ENCODE measurements around the gene CAMTA1. TPM values are rescaled to one million over a fixed set of nuclear protein-coding genes. Genes with fewer than 3 reads are reported as not detected.

CAMTA1 gene
- total and polyA plus RNA-seq, 8 donors, result 42.8 to 213 (median 118) TPM

GRCh38 chr1:7434566-7434965, 649.3 kb downstream of the CAMTA1 start:
- Histone ChIP-seq H3K9me3 (peaks cover 0 to 10% (median 2%) of the 10 kb centered on the region in 4 donors), H3K27me3 (no peaks in the 10 kb centered on the region), H3K36me3 (no peaks in the 10 kb centered on the region), H3K4me3 (no peak overlapping the region), H3K27ac (no peak overlapping the region), H3K4me1 (no peaks in the 10 kb centered on the region)
- no peak for DNase-seq
- no peak for TF ChIP-seq CTCF (IDR thresholded peaks at IDR 0.05)
- no peak for TF ChIP-seq POLR2A (IDR thresholded peaks at IDR 0.05)
- TF ChIP-seq POLR2AphosphoS5 (IDR thresholded peaks at IDR 0.05), result no peak
- TF ChIP-seq EP300 (IDR thresholded peaks at IDR 0.05), result no peak
- 87 to 96% (median 94%) methylated on average over 5 of the region's 5 CpGs for WGBS, 5 donors
- intact Hi-C loops (cut with DNase I; ENCODE audit: low total_unique reads), result no loop called here

- no peak overlapping the region for H3K4me3 ChIP-seq
- TF ChIP-seq POLR2AphosphoS5 (IDR thresholded peaks at IDR 0.05) (no peak), POLR2A (IDR thresholded peaks at IDR 0.05) (no peak), CTCF (IDR thresholded peaks at IDR 0.05) (no peak), EP300 (IDR thresholded peaks at IDR 0.05) (no peak)
- intact Hi-C loops (cut with DNase I; ENCODE audit: low total_unique reads), result no loop called here
- no peaks in the 10 kb centered on the region for H3K36me3 ChIP-seq
- no peak for DNase-seq
- H3K27ac ChIP-seq, result no peak overlapping the region
- no peaks in the 10 kb centered on the region for H3K4me1 ChIP-seq
- peaks cover 0 to 10% (median 2%) of the 10 kb centered on the region in 4 donors for H3K9me3 ChIP-seq
- WGBS, 5 donors, result 88 to 93% (median 92%) methylated on average over 4 to 14 of the region's 14 CpGs
- no peaks in the 10 kb centered on the region for H3K27me3 ChIP-seq
Observed at GRCh38 chr1:7435276-7436055, 650.2 kb downstream of the CAMTA1 start.

- Histone ChIP-seq H3K36me3 (no peaks in the 10 kb centered on the region), H3K9me3 (peaks cover 0 to 10% (median 2%) of the 10 kb centered on the region in 4 donors), H3K27ac (no peak overlapping the region), H3K4me1 (no peaks in the 10 kb centered on the region), H3K4me3 (no peak overlapping the region), H3K27me3 (no peaks in the 10 kb centered on the region)
- intact Hi-C loops (cut with DNase I; ENCODE audit: low total_unique reads), result no loop called here
- DNase-seq, result no peak
- TF ChIP-seq POLR2A (IDR thresholded peaks at IDR 0.05) (no peak), POLR2AphosphoS5 (IDR thresholded peaks at IDR 0.05) (no peak)
- 76 to 84% (median 79%) methylated on average over 20 of the region's 20 CpGs for WGBS, 5 donors
Observed at GRCh38 chr1:7436056-7437005, 651.1 kb downstream of the CAMTA1 start.

GRCh38 chr1:7437036-7437435, 651.8 kb downstream of the CAMTA1 start:
- no peaks in the 10 kb centered on the region for H3K27me3 ChIP-seq

More at GRCh38 chr1:7437036-7437435, 651.8 kb downstream of the CAMTA1 start:
- 72 to 100% (median 91%) methylated on average over 5 to 9 of the region's 9 CpGs for WGBS, 5 donors
- no peak for DNase-seq
- intact Hi-C loops (cut with DNase I; ENCODE audit: low total_unique reads), result no loop called here
- TF ChIP-seq EP300 (IDR thresholded peaks at IDR 0.05) (no peak), POLR2A (IDR thresholded peaks at IDR 0.05) (no peak), CTCF (IDR thresholded peaks at IDR 0.05) (no peak), POLR2AphosphoS5 (IDR thresholded peaks at IDR 0.05) (no peak)
- Histone ChIP-seq H3K9me3 (peaks cover 0 to 10% (median 2%) of the 10 kb centered on the region in 4 donors), H3K4me1 (no peaks in the 10 kb centered on the region), H3K27ac (no peak overlapping the region), H3K36me3 (no peaks in the 10 kb centered on the region), H3K4me3 (no peak overlapping the region)

Measured in stomach (tissue), 9 donors.